HG03521 (cell line): ENCODE measurements around the gene SIT1.
"Not testable (repeated sequence)": the region's sequence is repeated elsewhere in the genome, so short reads cannot be mapped to it uniquely, and the experiment has no call there.

Source experiments
- ATAC-seq: cut with Tn5 transposase; IDR thresholded peaks from one replicate; pipeline ENCODE4 v1.9.1; 2021; ENCODE audit warnings: mild to moderate bottlenecking, moderate library complexity; ENCODE audit not compliant: unreplicated experiment

The SIT1 gene

DNA sequence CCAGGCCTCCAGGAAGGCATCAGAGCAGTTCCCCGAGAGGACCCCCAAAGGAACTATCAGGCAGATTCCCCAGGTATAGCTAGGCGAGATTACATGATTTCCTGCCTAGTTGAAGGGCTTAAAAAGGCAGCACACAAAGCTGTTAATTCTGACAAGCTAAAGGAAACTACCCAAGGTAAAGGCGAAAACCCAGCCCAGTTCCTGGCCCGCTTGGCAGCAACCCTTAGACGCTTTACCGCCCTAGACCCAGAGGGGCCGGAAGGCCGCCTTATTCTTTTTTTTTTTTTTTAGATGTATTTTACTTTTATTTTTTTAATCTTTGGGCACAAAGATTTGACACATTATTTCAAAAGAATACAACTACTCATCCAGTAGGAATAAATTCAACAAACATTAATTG lies 12.0 kb downstream of the SIT1 start:
- not testable (repeated sequence) for ATAC-seq

DNA sequence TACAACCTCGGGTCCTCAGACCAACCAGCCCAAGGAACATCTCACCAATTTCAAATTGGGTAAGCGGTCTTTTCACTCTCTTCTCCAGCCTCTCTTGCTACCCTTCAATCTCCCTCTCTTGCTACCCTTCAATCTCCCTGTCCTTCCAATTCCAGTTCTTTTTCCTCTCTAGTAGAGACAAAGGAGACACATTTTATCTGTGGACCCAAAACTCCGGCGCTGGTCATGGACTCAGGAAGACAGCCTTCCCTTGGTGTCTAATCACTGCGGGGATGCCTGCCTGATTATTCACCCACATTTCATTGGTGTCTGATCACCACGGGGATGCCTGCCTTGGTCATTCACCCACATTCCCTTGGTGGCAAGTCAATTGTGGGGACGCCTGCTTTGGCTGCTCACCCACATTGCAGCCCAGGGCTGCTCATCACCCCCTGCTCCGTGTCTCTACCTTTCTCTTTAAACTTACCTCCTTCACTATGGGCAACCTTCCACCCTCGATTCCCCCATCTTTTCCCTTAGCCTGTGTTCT lies 13.2 kb downstream of the SIT1 start:
- ATAC-seq, result not testable (repeated sequence)

DNA sequence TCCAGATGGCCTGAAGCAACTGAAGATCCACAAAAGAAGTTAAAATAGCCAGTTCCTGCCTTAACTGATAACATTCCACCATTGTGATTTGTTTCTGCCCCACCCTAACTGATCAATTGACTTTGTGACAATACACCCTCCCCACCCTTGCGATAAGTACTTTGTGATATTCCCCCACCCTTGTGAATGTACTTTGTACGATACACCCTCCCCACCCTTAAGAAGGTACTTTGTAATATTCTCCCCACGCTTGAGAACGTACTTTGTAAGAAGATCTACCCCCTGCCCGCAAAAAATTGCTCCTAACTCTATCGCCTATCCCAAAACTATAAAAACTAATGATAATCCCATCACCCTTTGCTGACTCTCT lies 13.9 kb downstream of the SIT1 start:
- not testable (repeated sequence) for ATAC-seq

DNA sequence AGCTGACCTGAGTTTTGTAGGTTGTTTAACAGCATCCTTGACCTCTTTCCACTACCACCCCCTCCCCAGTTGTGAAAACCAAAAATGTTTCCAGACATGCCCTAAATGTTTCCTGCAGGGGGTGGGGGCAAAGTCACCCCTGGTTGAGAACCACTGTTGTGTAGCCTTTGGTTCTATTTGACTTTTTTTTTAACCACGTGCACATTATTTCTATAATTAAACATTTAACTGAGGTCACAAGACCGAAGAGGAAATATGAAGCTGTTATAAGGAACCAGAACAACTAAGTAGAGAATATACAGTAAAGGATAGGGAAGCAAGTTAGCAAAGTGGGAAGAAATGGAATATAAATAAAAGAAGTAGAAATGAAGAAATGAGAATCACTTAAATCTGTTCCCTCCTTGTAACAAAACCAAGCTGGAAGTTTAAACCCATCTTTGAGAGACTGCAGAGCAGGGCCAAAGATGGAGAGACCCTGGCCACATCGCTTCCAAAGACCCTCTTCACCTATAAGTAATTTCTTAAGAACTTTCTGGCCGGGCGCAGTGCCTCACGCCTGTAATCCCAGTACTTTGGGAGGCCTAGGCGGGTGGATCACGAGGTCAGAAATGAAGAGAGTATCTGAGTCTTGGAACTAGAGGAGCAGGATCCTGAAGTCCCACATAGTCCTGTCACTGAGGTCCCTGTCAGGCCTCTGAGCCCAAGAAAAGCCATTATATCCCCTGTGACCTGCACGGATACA lies 14.4 kb downstream of the SIT1 start:
- ATAC-seq, result no peak

DNA sequence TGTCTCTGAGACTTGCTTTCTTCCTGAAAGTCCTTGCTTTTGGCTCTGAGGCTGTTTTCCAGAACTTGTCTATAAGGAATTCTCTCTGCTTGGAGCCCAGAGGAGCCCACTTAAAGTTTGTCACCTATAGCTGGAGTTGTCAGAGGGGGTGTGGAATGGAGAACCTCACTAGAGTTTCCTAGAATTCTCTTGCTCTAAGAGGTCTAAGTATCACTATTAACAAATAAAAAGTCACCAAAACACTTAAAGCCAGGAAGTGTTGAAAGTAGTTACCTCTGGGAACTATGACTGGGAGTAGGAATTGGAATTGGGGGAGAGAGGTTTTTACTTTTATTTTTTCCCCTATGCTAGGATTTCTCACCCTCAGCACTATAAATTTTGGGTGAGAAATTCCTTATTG lies 15.0 kb downstream of the SIT1 start:
- ATAC-seq, result no peak

DNA sequence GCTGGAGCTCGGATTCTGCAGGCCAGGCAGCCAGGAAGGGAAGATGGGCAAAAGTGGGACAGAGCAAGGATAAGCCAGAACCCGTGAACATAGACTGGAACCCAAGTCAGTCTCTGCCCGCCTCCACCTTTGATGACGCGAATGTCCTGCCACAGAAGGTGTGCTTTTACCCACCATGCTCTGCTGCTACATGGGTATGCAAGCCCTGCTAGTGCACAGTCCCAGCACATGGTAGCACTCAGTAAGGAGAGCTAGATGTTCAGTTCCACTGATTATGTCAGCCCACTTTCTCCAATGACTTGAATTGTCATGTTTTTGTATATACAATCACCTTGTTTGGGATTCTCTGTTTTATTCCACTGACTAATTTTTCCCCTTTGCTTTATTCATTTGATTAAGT lies 21.1 kb downstream of the SIT1 start:
- no peak for ATAC-seq

DNA sequence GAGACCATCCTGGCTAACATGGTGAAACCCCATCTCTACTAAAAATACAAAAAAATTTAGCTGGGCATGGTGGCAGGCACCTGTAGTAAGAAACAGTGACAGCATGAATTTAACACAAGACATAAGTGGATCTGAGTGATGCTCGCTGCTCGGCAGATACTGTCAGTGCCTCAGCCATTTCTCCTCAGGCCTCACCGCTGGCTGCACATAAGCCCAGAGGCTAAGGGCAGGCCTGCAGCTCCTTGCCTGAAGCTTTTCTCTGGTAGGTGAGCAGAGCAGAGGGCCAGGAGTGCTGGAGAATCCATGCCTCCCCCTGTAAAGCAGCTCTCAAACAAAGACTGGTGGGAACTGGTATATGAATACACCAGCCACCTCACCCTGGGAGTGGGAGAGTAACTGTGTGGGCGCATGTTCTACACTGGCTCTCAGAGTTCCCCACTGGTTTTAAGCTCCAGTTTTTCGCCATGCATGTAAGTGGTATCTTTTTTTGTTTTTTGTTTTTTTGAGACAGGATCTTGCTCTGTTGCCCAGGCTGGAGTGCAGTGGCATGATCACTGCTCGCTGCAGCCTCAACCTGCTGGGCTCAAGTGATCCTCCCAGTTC lies 22.2 kb downstream of the SIT1 start:
- ATAC-seq, result no peak

DNA sequence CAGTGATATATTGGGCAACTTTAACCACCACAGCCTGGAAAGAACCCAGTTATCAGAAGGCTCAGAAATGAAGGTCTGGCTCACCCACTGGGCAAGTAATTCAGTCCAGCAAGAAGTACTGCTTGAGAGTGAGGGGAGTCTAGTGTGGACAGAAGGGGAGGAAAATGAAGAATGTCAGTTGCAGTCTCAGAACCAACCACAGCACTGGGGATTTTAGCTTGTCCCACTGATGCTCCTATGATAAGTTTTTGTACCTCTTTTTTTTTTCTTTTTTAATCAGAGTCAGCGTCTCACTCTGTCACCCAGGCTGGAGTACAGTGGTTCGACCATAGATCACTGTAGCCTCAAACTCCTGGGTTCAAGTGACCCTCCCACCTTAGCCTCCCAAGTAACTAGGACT lies 23.2 kb downstream of the SIT1 start:
- ATAC-seq, result no peak

DNA sequence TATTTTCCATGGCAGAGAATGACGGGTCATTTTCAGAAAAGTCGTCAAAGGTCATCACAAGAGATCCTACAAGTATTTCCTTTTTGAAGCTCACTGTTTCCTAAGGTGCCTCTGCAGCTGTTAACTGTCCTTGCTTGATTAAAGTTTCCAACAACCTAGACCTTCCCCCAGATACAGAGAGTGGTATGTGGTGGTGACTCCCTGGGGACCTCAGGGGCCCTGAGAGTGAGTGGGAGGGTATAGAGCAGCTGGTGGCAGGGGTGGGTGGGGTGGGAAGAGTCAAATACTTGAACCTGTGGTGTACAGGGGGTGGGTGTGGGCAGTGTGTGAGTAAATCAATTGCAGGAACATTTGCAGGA lies 31.0 kb downstream of the SIT1 start:
- ATAC-seq, result peak; percentile 47

DNA sequence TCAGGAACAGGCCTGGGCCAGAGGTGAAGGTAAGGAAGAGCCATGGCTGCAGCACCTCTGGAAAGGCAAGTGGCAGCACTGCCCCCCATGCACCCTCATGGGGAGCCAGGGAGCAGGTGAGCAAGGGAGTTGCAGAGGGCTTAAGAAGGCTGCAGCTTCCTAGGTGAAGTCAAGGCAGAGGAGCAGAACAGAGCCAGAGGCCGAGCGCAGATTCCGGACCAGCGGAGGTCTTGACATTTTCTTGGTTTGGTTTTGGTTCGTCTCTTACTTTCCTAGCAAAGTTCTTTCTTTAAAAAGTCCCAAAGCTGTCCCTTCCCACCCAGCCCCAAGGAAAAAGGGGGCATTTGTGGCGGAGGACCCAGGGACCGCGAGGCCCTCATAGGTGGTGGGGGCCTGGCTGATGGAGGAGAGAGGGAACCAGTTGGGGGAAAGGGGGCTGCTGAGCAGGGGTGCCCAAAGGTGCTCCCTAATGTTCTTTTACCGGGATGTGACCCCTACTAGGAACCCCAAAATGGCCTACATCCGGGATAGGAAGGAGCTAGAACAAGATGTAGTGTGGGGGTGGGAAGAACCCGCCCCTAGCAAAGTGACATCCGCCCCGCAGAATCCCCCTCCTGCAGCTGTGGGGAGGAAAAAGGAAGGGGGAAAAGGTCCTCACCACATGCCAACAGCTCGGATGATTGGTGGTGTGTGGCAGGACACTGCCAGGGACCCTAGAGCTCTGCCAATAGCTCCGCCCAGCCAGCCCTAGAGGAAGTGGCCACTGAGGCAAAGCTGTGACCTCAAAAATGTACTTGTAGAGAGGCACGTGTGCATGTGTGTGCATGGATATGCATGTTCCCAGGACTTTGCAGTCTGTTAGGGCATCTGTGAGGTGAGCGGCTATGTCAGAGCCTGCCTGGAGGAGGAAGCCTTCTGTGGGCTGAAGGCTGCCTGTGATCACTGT lies 31.6 kb downstream of the SIT1 start:
- ATAC-seq, result peak; percentile 32

DNA sequence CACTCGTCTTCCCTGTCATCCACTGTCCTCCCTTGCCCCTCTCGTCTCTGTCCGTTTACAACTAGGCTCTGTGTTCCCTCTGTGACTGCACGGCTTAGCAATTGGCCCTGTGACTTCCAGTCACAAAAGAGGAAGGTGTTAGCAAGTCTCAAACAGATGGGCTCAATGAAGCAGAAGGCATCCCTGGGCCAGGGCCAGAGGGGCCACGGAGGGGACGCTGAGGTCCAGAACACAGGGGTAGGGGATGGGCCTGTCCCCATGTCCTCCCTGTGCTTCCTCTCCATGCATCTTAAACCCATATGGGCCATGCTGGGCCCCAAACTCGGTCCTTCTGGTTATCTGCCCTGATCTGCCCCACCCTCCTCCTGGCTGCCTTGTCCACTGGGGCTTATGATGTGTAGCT lies 32.4 kb downstream of the SIT1 start, which contains the start of gene CD72:
CD72 (minus strand) TSS at position 89 of the 403 bp plus-strand sequence. CDS start 110 bp downstream, outside the sequence.
- no peak for ATAC-seq

DNA sequence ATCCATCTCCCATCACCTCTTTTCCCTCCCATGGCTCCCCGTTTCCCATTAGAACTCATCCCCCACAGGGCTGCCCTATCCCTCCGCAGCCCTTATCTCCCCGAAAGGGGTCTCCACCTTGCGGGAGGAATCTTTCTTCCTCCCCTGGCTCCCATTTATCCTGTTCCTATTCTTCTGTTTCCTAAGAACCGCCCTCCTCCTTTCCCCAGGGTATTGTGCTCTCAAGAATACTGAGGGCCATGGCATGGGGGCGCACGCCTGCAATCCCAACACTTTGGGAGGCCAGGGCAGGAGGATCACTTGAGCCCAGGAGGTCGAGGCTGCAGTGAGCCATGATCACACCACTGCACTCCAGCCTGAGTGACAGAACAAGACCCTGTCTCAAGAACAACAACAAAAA lies 33.2 kb downstream of the SIT1 start:
- no peak for ATAC-seq

DNA sequence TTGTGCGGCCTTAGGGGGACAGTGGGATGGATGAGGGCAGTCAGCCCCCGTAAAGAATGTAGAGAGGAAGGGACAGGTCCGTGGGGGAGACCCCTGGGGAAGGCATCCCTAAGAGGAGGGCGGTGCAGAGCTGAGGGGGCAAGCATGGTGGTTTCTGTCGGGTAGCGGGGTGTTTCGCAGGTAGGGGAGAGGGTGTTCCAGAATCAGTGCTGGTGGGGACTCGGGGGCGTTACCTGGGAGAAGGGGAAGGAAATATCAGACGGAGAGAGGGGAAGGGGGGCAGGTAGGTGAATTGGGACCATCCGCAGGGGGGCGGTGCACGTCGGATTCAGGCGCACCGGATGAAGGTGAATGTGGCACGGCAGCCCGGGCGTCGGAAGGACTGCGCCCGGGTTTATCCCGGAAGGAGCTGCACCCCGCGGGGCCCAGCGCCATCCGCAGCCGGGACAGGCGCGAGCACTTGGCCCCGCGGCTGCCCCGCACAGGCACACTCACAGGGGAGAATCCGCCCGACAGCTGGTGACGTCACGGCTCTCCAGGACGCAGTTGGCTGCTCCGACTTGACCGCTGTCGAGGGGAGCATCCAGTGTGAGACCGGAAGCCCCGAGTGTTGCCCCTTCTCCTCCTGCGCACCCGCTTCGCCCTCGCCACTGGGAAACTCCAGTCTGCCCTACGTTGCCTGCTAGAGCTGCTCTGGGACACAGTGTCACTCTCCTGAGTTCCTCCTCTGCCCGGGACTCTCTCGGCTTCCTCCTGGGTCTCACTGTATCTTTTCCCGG lies 33.9 kb downstream of the SIT1 start:
- no peak for ATAC-seq

DNA sequence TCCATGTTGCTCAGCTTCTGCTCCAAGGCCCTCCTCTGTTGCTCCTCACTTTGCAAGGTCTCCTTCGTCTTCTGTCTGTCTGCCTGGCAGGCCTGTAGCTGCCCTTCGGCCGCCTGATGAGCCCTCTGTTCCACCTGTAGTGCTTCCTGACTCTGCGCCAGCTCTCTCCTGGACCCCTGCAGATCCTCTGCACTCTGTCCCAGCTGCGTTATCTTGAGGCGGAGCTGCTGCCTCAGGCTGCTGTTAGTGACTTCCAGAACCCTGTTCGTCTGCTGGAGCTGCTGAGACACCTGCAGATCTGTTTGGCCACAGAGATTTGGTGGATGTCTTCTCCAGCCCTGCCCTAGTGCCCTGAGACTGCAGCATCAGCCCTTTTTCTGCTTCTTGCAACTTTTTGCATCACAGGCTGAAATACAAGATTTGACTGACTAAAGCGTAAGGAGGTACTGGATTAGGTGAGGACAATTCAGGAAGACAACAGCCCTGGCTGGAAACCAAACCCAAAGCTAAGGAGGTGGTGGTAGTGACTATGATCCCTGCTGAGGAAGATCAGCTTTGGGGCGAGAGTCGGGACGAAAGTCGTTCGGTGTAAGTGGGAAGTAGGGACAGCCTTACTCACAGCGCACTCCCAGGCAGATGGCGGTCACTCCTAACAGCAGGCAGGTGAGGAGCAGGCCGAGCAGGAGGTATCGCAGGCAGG lies 34.6 kb downstream of the SIT1 start:
- ATAC-seq, result no peak

DNA sequence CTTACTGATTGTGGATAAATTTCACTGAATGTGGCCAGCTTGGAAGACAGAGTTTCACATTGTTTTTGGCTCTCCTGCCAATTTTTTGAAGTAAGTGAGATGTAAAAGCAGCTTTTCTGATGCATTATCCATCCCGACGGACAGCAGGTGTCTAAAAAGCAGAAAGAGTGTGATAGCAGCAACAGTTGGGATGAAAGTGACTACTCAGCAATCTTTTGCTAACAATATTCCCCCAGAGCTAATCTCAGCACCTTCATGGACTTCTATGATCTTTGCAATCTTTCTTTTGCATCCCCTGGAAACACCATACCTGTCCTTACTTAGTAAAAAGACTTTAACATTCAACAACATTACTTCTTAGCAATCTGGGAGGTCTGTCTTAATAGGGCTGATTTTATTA lies 37.9 kb downstream of the SIT1 start:
- no peak for ATAC-seq

DNA sequence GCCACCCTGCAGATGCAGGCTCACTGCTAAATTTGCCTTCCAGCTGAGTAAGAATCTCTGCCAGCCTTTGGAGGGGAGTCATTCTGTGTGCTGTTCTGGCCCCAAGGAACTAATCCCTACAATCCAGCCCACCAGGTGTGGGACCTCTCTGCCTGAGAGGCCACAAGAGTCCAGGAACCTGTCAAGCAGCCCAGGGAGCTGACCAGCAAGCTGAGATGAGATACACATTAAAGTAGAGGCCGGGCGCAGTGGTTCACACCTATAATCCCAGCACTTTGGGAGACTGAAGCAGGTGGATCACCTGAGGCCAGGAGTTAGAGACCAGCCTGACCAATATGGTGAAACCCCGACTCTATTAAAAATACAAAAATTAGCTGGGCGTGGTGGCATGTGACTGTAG lies 38.7 kb downstream of the SIT1 start:
- not testable (repeated sequence) for ATAC-seq

DNA sequence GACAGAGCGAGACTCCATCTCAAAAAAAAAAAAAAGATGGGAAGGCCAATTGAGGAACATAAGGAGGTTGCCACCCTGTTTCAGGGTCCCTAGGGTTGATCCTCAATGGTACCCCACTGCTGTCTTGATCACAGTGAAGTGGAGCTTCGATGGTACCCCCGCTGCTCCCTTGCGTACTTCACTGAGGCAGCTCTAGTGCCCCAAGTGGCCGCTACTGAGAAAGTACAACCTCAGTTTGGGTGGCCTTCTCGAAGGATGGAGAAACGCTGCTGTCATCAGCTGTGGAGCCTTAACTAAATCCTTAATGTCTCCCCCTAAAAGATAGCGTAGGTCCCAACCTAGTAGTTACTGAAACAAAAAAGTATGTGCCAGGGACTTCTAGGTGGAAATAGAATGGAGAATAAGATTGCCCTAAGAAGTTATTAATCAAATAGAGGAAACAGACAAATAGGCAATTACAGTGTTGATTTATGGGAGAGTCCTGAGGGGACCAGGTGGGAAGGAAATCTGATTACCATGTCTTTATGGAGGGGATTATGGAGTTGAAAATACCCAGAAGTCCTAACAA lies 39.4 kb downstream of the SIT1 start:
- peak; percentile 42 for ATAC-seq

DNA sequence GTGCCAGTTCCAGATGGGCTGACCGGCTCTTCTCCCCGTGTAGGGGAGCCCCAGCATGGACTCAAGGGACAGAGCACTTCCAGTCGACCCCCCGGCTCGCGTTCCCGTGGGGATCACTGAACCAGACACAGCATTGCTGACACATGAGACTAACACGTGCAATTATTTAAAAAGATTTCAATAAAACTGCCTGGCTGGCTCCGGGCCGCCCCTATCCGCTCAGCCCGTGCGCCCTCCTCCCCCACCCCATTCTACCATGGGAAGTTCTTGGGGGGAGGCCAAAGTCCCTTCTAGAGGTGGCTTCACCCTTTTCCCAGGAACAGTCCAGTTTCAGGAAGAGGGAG lies 40.9 kb downstream of the SIT1 start:
- no peak for ATAC-seq

DNA sequence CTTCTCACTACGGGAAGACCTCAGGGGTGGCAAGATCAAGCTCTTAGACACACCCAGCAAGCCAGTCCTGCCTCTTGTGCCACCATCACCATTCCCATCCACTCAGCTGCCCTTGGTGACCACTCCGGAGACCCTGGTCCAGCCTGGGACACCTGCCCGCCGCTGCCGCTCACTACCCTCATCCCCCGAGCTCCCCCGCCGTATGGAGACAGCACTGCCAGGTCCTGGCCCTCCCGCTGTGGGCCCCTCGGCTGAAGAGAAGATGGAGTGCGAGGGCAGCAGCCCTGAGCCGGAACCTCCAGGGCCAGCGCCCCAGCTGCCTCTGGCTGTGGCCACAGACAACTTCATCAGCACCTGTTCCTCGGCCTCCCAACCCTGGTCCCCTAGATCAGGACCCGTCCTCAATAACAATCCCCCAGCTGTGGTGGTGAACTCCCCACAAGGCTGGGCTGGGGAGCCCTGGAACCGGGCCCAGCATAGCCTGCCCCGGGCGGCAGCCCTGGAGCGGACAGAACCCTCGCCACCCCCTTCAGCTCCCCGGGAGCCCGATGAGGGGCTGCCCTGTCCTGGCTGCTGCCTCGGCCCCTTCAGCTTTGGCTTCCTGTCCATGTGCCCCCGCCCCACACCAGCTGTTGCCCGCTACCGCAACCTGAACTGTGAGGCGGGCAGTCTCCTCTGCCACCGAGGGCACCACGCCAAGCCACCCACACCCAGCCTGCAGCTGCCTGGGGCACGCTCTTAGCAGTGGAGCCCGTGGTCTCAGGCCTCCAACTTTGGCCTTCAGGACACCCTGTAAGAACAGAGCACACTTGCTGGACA lies 41.5 kb downstream of the SIT1 start:
- no peak for ATAC-seq
